A673 (cell line): ENCODE data around the gene NDST3. TPM values are rescaled to one million over a fixed set of nuclear protein-coding genes. Genes with fewer than 3 reads are reported as not detected.
A peak's percentile ranks its signal among the peaks of the same experiment; 100 is the strongest.

Experiments used
- BruUV-seq: library from RNA; stranded (reverse); fragments of 400-500 nt; replicated peaks from 2 replicates; lab custom pipeline; 2021; lab: Mats Ljungman, UMichigan
- CTCF ChIA-PET: fragments of 300-600 bp; sonication (Branson Sonifier 250); formaldehyde crosslinking; loops from one replicate; lab custom pipeline; 2022; ENCODE audit warnings: antibody characterized with exemption; lab: Charles Lee
- POLR2A ChIA-PET: fragments of 300-600 bp; sonication (Branson Sonifier 250); formaldehyde crosslinking; loops from one replicate; lab custom pipeline; 2022; ENCODE audit warnings: antibody characterized with exemption; ENCODE audit not compliant: low non-redundant PET; lab: Charles Lee
- DNase-seq: peaks from one replicate; pipeline ENCODE4 v3.0.0-alpha.2; 2015; ENCODE audit warnings: low spot score
- H3K27ac ChIP-seq: fragments of 200-600 bp; sonication (generic); 2 replicates; pipeline ENCODE4 v1.5.1; 2016; ENCODE audit warnings: mixed run types, low read depth, mild to moderate bottlenecking, mixed read lengths, antibody characterized with exemption, low read length; ENCODE audit not compliant: poor library complexity, severe bottlenecking
- H3K27me3 ChIP-seq: fragments of 200-600 bp; sonication (generic); replicated peaks from 2 replicates; pipeline ENCODE4 v1.6.1; 2017; ENCODE audit warnings: mixed run types, low read depth, mild to moderate bottlenecking, mixed read lengths, antibody characterized with exemption, low read length; ENCODE audit not compliant: insufficient read depth, poor library complexity
- H3K36me3 ChIP-seq: fragments of 200-600 bp; sonication (generic); 2 replicates; pipeline ENCODE4 v1.6.1; 2016; ENCODE audit warnings: mixed run types, mild to moderate bottlenecking, mixed read lengths, antibody characterized with exemption, low read length; ENCODE audit not compliant: insufficient read depth, poor library complexity, severe bottlenecking
- H3K4me1 ChIP-seq: fragments of 200-600 bp; sonication (generic); 2 replicates; pipeline ENCODE4 v1.6.1; 2017; ENCODE audit warnings: mixed run types, mild to moderate bottlenecking, mixed read lengths, antibody characterized with exemption, low read length; ENCODE audit not compliant: insufficient read depth, poor library complexity, severe bottlenecking
- H3K4me3 ChIP-seq: fragments of 200-600 bp; sonication (generic); 2 replicates; pipeline ENCODE4 v1.5.1; 2016; ENCODE audit warnings: low read depth, mixed run types, mild to moderate bottlenecking, mixed read lengths, low read length; ENCODE audit not compliant: poor library complexity, severe bottlenecking
- H3K9me3 ChIP-seq: fragments of 200-600 bp; sonication (generic); 2 replicates; pipeline ENCODE4 v1.6.1; 2016; ENCODE audit warnings: mixed run types, low read depth, mild to moderate bottlenecking, mixed read lengths, antibody characterized with exemption, low read length; ENCODE audit not compliant: poor library complexity, severe bottlenecking
- EZH2 ChIP-seq: fragments of 200-600 bp; sonication (generic); IDR thresholded peaks from 2 replicates; pipeline ENCODE4 v1.6.1; 2017; ENCODE audit warnings: borderline replicate concordance, low read depth, mild to moderate bottlenecking, mixed read lengths, antibody characterized with exemption, low read length; ENCODE audit not compliant: poor library complexity, severe bottlenecking
- intact Hi-C: fragments of 100-400 bp; cut with micrococcal nuclease; formaldehyde crosslinking; loops from one replicate; pipeline ENCODE4 v1.10.0; 2022; ENCODE audit not compliant: unreplicated experiment
- total RNA-seq: library from RNA; stranded (reverse); gene quantifications from 2 replicates; pipeline ENCODE4 v1.2.3, GENCODE V29; 2021
- TF ChIP-seq, protein P1 (sequence below): fragments of 300-800, 200-600 bp; sonication (generic); conservative IDR thresholded peaks from 2 replicates; pipeline ENCODE4 v1.5.1; 2017; ENCODE audit warnings: low read depth, mild to moderate bottlenecking, antibody characterized with exemption, low read length, moderate library complexity, mixed read lengths

NDST3 gene
- total RNA-seq, 1 experiment from 2014 or later = 3.0 TPM

- Histone ChIP-seq H3K36me3 (no peaks in the 10 kb centered on the region), H3K27me3 (no peaks in the 10 kb centered on the region), H3K4me3 (no peak overlapping the region), H3K27ac (no peak overlapping the region), H3K9me3 (no peaks in the 10 kb centered on the region), H3K4me1 (no peaks in the 10 kb centered on the region)
- no peak for DNase-seq
- no TSS peak for BruUV-seq
- no peak for TF ChIP-seq EZH2
- TF ChIP-seq, protein P1, sequence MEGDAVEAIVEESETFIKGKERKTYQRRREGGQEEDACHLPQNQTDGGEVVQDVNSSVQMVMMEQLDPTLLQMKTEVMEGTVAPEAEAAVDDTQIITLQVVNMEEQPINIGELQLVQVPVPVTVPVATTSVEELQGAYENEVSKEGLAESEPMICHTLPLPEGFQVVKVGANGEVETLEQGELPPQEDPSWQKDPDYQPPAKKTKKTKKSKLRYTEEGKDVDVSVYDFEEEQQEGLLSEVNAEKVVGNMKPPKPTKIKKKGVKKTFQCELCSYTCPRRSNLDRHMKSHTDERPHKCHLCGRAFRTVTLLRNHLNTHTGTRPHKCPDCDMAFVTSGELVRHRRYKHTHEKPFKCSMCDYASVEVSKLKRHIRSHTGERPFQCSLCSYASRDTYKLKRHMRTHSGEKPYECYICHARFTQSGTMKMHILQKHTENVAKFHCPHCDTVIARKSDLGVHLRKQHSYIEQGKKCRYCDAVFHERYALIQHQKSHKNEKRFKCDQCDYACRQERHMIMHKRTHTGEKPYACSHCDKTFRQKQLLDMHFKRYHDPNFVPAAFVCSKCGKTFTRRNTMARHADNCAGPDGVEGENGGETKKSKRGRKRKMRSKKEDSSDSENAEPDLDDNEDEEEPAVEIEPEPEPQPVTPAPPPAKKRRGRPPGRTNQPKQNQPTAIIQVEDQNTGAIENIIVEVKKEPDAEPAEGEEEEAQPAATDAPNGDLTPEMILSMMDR = peak; percentile 36; the same call in 1 of the 2 replicates
- POLR2A ChIA-PET = no interaction called here
- CTCF ChIA-PET = no interaction called here
- intact Hi-C loops = no loop called here
Measured at GRCh38 chr4:118012142-118012541, 22.1 kb upstream of the NDST3 start.

DNA sequence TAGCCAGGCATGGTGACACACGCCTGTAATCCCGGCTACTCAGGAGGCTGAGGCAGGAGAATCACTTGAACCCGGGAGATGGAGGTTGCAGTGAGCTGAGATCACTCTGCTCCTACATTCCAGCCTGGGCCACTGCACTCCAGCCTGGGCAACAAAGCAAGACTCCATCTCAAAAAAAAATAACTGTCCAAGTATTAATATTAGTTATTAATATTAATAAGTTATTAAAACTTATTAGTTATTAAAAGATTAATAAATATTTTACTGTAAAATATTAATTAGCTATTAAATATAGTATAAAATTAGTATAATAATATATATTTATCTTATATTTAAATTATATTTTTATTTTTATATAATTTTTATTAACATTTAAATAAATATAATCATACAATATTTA, 19.5 kb upstream of the NDST3 start:
- POLR2A ChIA-PET = no interaction called here
- Histone ChIP-seq H3K36me3 (no peaks in the 10 kb centered on the region), H3K27me3 (no peaks in the 10 kb centered on the region), H3K9me3 (no peaks in the 10 kb centered on the region), H3K4me3 (no peak overlapping the region), H3K4me1 (no peaks in the 10 kb centered on the region), H3K27ac (no peak overlapping the region)
- no peak for TF ChIP-seq EZH2
- TF ChIP-seq, protein P1 = no peak
- no TSS peak for BruUV-seq
- intact Hi-C loops = no loop called here
- no peak for DNase-seq
- CTCF ChIA-PET = no interaction called here

- TF ChIP-seq, protein P1 = no peak
- TF ChIP-seq EZH2 = no peak
- ChIA-PET CTCF (no interaction called here), POLR2A (no interaction called here)
- peak; percentile 27 for DNase-seq
- Histone ChIP-seq H3K36me3 (no peaks in the 10 kb centered on the region), H3K9me3 (no peaks in the 10 kb centered on the region), H3K27me3 (no peaks in the 10 kb centered on the region), H3K4me1 (no peaks in the 10 kb centered on the region), H3K4me3 (no peak overlapping the region), H3K27ac (no peak overlapping the region)
- intact Hi-C loops = no loop called here
- no TSS peak for BruUV-seq
Measured at GRCh38 chr4:118018381-118019145, 15.7 kb upstream of the NDST3 start.
